Urothelium cell line (cell line): Measurements from ENCODE around the gene AGAP6.
"Not testable (repeated sequence)": the region's sequence is repeated elsewhere in the genome, so short reads cannot be mapped to it uniquely, and the experiment has no call there.

Source experiments
- DNase-seq: peaks from one replicate; pipeline ENCODE4 v3.0.0; 2011; ENCODE audit warnings: low spot score, mixed read lengths
- FAIRE-seq: peaks from 2 replicates; lab custom pipeline; 2011; peaks lifted over from hg19 to GRCh38; lab: Jason Lieb, UNC

Gene AGAP6

DNA sequence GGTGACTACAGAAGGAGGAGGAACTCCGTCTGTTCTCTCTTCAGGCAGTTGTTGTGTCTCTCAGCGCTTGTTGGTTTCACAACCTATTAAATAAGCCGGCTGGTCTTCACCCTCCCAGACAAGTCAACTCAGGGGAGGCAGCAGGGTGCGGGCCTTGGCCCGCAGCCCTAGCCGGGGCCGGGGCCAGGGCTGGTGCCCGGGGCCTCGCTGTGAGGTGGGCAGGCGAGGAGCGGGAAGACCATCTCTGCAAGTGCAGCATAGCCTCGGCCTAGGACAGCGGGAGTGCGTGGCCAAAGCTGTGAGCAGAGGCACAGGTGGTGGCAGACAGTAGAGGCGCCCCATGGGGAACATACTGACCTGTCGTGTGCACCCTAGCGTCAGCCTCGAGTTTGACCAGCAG lies at the start of gene AGAP6:
TSS of gene AGAP6 (plus strand) at position 31 of the 400 bp plus-strand sequence. CDS start at position 341, 310 bp downstream.
- DNase-seq, FAIRE-seq: not testable (repeated sequence)

DNA sequence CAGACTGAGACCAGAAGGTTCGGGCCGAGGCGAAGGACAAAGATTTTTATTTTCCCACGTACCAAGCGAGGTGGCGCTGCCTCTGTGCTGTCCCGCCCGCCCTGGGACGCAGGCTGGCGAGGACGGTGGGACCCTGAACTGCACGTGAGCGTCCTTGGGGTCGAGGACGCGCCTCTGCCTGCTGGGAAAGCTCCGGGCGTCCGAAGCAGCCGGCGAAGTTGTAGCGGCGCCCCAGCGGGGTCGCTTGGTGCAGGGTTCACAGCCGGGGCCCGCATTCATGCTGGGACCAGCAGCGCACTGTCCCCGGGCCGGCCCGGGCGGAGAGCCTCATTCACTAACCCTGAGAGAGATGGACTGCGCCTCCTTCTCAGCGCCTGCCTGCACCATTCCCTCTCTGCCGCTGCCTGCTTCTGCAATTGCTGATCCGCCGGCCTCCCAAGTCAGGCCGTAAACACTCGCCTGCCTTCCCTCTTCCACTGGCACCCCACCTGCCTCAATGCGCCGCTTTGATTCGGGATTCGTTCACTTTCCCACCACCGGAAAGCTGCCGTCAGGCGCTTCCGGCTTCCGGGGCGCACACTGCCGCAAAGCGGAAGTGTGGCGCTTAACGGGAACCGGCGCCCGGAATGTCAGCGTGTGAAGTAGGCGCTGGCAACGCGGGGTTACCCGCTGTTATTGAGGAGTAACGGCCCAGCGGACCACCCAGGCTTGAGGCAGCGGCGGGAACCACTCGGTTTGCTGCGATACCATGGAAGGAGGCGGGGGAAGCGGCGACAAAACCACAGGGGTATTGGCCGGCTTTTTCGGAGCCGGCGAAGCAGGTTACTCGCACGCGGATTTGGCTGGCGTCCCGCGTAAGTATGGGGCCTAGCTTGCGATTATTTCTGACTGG lies 46.5 kb upstream of the AGAP6 start, which contains the start of the genes PARG and TIMM23B:
TSS of gene PARG (minus strand) at position 581 of the 892 bp plus-strand sequence. CDS start at position 279, 302 bp downstream.
TSS of gene TIMM23B (plus strand) at position 607 of the 892 bp plus-strand sequence. CDS start at position 749, 142 bp downstream.
- DNase-seq: peak; percentile 66
- FAIRE-seq: peak; percentile 61

DNA sequence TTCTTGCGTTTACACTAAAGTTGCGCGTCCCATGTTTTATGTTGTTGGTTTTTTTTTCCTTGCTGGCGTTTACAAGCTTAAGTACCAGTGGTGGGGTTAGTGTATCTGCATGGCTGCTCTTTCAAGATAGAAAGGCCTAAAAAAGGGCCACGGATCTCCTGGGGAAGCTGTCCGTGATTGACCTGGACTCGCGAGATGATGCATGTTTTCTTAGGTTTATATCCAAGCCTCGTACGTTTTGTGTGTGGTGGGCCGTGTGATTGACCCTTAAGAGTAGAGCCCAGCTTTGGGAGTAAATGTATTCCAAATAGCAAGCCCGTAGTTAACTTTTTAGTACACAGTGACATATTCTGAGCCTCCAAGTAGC lies 45.9 kb upstream of the AGAP6 start:
- not testable (repeated sequence) for FAIRE-seq, DNase-seq

GRCh38 chr10:49943607-49944006 lies 44.6 kb upstream of the AGAP6 start:
- not testable (repeated sequence) for DNase-seq, FAIRE-seq

DNA sequence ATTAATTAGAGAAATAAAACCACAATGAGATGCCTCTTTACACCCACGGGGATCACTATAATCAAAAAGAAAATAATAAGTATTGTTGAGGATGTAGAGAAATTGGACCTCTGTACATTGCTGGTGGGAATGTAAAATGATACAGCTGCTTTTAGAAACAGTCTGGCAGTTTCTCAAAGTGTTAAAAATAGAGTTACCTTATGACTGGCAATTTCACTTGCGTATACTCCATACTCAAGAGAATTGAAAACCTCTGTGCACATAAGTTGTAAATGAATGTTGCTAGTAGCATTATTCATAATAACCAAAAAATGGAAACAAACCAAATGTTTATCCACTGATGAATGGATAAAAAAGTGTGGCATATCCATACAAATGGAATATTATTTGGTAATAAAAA lies 40.1 kb upstream of the AGAP6 start:
- not testable (repeated sequence) for DNase-seq, FAIRE-seq

- not testable (repeated sequence) for FAIRE-seq, DNase-seq
Observed at GRCh38 chr10:49948737-49949136, 39.5 kb upstream of the AGAP6 start.

DNA sequence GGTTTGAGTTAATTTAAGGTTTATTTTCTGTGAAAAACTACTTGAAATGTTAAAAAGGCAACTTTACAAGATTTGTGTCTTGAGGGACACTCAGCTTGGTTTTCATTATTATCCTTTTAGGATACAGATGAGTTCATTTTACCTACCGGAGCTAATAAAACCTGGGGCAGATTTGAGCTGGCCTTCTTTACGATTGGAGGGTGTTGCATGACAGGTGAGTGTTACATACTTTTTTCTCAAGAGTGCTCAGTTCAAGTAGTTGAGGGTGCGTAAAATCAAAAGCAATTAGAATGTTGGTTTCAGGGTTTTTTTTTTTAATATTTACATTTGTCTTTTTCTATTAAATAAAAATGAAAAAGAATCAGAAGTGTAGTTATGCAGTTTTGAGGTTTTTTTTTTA lies 36.2 kb upstream of the AGAP6 start:
- not testable (repeated sequence) for FAIRE-seq, DNase-seq

GRCh38 chr10:49953122-49953521 lies 35.1 kb upstream of the AGAP6 start:
- not testable (repeated sequence) for DNase-seq, FAIRE-seq

GRCh38 chr10:49970331-49970857 lies 17.8 kb upstream of the AGAP6 start:
- not testable (repeated sequence) for FAIRE-seq, DNase-seq

DNA sequence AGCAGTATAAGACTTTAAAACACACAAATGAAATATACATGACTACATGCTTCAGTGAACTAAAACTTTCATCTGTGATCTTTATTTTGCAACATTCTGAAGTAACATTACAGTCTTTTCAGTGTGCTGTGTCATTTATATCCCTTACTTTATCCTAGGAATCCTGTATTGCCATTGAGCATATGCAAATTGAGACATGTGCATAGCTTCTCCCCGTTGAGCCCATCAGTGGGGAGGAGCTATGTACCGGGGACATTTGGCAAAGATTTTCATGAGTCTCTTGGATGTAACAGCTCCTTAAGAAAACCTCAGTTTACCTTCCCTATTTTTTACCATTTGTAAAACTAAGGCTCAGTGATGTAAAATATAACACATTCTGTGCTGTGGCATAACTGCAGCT lies 16.7 kb upstream of the AGAP6 start:
- not testable (repeated sequence) for DNase-seq, FAIRE-seq

GRCh38 chr10:49972094-49972493 lies 16.1 kb upstream of the AGAP6 start:
- not testable (repeated sequence) for FAIRE-seq, DNase-seq

DNA sequence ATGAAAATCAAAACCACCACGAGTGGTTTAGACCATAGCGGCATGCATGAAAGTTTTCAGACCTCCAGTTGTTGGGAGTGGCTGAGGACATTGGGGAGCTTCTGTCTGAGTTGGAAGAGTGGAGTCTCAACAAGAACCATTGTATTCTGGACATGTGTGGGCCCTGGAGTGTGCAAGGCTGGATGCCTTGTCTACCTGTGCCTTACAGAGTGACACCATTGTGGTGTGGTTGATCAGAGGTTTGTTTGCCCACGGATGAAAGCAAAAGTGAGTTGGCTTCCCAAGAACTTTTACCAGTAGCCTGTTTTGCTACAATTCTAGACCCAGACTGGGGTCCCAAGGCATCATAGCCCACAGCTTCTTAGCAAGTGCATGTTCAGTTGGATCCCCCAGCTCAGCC lies 10.4 kb upstream of the AGAP6 start:
- FAIRE-seq, DNase-seq: not testable (repeated sequence)

GRCh38 chr10:49987207-49987606 lies 999 bp upstream of the AGAP6 start:
- not testable (repeated sequence) for DNase-seq, FAIRE-seq

DNA sequence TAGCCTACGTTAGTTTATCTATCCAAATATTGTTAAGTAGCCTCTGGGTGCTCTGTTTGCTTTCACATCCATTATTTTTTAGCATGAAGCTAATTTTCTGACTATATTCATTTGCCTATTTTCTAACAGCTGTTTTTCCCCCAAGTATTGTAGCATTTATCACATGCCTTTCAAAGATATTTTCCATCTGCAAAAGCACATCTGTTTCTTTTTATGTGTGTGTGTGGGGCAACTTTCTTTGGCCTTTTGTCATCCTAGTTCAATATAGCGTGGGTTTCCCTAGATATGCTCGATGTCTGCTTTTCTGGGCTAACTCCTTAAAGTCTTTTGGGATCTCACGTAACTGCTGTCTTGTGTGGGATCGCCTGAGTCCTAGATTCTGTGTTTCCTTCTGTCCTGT lies 7.1 kb downstream of the AGAP6 start:
- FAIRE-seq, DNase-seq: not testable (repeated sequence)

GRCh38 chr10:50014024-50014423 lies 25.8 kb downstream of the AGAP6 start:
- not testable (repeated sequence) for FAIRE-seq, DNase-seq

GRCh38 chr10:50015596-50016220 lies 27.5 kb downstream of the AGAP6 start:
- DNase-seq, FAIRE-seq: not testable (repeated sequence)

DNA sequence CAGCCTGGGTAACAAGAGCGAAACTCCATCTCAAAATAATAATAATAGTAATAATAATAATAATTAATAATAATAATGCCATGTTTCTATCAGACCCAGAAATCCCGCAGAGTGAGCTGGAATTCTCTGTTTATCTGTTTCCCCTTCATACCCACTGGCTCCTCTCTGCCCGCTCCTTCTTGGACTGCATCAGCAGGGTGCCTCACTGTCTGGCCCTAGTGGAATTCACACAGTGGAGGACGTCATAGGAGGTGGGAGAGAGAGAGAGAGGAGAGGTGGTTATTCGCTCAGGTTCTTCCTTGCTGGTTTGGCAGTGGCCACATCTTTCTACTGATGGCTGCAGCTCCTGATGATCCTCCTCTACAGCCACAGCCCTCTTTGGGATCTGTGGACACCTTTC lies 28.7 kb downstream of the AGAP6 start:
- not testable (repeated sequence) for DNase-seq, FAIRE-seq

DNA sequence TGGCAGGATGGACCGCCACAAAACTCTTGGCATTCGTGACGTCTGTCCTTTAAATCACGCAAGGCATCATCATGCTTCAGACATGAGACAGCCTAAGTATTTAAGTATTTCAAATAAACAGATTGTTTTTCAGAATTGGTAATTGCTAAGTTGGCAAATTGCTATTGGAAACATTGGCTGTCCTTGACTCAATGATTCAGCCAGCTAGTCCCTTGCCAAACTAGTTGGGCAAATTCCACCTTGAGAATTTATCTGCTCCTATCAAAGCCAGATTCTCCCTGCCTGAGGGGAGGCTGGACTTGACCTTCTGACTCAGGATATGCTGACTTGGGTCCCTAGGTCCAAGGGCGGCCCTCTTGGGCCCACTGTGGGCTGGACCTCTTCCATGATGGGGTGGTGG lies 29.4 kb downstream of the AGAP6 start:
- FAIRE-seq, DNase-seq: not testable (repeated sequence)

DNA sequence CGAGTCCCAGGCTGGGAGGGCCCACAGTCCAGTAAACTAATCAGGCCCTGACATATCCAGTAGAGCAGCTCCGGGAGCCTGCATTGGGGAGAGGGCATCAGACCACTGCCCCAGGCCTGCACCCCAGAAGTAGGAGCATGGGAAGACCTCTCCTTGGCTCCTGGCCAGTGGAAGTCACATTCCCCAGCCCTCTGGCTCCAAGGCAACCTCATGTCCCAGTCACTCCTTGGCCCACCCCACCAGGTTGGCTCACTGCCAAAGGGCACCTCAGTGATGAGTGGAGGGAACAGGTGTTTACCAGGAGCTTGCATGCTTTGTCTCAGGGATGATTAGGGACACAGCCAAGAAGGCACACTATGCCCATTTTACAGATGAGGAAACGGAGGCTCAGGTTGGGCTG lies 31.1 kb downstream of the AGAP6 start:
- not testable (repeated sequence) for DNase-seq, FAIRE-seq

- DNase-seq, FAIRE-seq: not testable (repeated sequence)
Observed at GRCh38 chr10:50020451-50021024, 32.3 kb downstream of the AGAP6 start.

GRCh38 chr10:50021646-50022045 lies 33.4 kb downstream of the AGAP6 start:
- DNase-seq (no peak), FAIRE-seq (no peak)
